Measurements from ENCODE around the gene LRRC23. TPM values are rescaled to one million over a fixed set of nuclear protein-coding genes. Genes with fewer than 3 reads are reported as not detected.

LRRC23 gene
- total and polyA plus RNA-seq, 9 of the 15 experiments (the other 6 are each of a cell fraction or from before 2014, with no cell fraction given) = 2.2 to 7.0 (median 3.0) TPM

DNA sequence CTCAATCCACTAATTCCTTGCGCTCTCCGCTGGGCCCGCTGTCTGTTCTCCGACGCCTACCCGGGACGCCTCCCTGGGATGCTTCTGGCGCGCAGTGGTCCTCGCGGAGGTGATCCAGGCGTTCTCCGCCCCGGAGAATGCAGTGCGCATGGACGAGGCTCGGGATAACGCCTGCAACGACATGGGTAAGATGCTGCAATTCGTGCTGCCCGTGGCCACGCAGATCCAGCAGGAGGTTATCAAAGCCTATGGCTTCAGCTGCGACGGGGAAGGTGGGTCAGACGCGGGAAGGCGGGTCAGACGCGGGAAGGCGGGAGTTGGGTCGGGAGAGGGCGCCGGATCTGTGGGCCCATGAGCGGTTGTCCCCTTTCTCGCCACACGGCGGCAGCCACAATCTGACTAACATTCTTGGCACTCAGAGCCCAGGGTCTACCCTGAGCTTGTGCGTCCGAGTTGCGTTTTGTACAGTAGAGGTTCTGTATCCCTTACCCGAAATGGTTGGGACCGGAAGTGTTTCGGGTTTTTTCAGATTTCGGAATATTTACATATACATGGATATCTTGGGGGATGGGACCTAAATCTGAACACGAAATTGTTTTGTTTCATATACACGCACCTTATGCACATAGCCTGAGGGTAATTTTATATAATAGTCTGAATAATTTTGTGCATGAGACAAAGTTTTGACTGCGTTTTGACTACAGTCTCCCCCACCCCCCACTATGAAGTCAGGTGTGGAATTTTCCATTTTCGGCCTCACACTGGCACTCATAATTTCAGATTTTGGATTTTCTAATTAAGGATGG, 40.0 kb downstream of the LRRC23 start (continued):
- TF ChIP-seq RCOR1 (IDR thresholded peaks at IDR 0.05; ENCODE audit: borderline replicate concordance in 1 of 2, low read depth in 2 of 2, low read length in 2 of 2) (peak in 1 of 2 experiments; percentile 20; a peak in 1 of 4 replicates), RBM14 (IDR thresholded peaks at IDR 0.05; ENCODE audit: borderline replicate concordance, insufficient read depth, low read depth, low read length) (peak; percentile 100), SPI1 (IDR thresholded peaks at IDR 0.05; ENCODE audit: borderline replicate concordance, low read depth, low read length) (no peak), NCOA1 (IDR thresholded peaks at IDR 0.05; ENCODE audit: low read depth) (no peak), ZNF124 (CRISPR knock-in tag; IDR thresholded peaks at IDR 0.05) (no peak), ZNF778 (CRISPR knock-in tag; IDR thresholded peaks at IDR 0.05) (no peak), ZNF644 (tag; IDR thresholded peaks at IDR 0.05; ENCODE audit: low read depth) (no peak), PRMT5 (CRISPR knock-in tag; IDR thresholded peaks at IDR 0.05) (no peak), ZNF354B (CRISPR knock-in tag; IDR thresholded peaks at IDR 0.05) (no peak), EP400 (IDR thresholded peaks at IDR 0.05) (0 out of 2 replicates have a peak, but pooled peaks have one; percentile 38), PTBP1 (IDR thresholded peaks at IDR 0.05; ENCODE audit: low read depth, low read length) (peak; percentile 96; the same call in 1 of the 2 replicates), SIRT6 (IDR thresholded peaks at IDR 0.05; ENCODE audit: low read depth, low read length) (no peak), ZNF445 (CRISPR knock-in tag; IDR thresholded peaks at IDR 0.05; ENCODE audit: low read depth) (no peak), L3MBTL2 (IDR thresholded peaks at IDR 0.05) (peak; percentile 75)
- TF ChIP-seq, protein P1, sequence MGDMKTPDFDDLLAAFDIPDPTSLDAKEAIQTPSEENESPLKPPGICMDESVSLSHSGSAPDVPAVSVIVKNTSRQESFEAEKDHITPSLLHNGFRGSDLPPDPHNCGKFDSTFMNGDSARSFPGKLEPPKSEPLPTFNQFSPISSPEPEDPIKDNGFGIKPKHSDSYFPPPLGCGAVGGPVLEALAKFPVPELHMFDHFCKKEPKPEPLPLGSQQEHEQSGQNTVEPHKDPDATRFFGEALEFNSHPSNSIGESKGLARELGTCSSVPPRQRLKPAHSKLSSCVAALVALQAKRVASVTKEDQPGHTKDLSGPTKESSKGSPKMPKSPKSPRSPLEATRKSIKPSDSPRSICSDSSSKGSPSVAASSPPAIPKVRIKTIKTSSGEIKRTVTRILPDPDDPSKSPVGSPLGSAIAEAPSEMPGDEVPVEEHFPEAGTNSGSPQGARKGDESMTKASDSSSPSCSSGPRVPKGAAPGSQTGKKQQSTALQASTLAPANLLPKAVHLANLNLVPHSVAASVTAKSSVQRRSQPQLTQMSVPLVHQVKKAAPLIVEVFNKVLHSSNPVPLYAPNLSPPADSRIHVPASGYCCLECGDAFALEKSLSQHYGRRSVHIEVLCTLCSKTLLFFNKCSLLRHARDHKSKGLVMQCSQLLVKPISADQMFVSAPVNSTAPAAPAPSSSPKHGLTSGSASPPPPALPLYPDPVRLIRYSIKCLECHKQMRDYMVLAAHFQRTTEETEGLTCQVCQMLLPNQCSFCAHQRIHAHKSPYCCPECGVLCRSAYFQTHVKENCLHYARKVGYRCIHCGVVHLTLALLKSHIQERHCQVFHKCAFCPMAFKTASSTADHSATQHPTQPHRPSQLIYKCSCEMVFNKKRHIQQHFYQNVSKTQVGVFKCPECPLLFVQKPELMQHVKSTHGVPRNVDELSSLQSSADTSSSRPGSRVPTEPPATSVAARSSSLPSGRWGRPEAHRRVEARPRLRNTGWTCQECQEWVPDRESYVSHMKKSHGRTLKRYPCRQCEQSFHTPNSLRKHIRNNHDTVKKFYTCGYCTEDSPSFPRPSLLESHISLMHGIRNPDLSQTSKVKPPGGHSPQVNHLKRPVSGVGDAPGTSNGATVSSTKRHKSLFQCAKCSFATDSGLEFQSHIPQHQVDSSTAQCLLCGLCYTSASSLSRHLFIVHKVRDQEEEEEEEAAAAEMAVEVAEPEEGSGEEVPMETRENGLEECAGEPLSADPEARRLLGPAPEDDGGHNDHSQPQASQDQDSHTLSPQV (IDR thresholded peaks at IDR 0.05) = no peak
- TF ChIP-seq, protein P2, sequence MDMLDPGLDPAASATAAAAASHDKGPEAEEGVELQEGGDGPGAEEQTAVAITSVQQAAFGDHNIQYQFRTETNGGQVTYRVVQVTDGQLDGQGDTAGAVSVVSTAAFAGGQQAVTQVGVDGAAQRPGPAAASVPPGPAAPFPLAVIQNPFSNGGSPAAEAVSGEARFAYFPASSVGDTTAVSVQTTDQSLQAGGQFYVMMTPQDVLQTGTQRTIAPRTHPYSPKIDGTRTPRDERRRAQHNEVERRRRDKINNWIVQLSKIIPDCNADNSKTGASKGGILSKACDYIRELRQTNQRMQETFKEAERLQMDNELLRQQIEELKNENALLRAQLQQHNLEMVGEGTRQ (CRISPR knock-in tag; IDR thresholded peaks at IDR 0.05) = no peak
- TF ChIP-seq, protein P3, sequence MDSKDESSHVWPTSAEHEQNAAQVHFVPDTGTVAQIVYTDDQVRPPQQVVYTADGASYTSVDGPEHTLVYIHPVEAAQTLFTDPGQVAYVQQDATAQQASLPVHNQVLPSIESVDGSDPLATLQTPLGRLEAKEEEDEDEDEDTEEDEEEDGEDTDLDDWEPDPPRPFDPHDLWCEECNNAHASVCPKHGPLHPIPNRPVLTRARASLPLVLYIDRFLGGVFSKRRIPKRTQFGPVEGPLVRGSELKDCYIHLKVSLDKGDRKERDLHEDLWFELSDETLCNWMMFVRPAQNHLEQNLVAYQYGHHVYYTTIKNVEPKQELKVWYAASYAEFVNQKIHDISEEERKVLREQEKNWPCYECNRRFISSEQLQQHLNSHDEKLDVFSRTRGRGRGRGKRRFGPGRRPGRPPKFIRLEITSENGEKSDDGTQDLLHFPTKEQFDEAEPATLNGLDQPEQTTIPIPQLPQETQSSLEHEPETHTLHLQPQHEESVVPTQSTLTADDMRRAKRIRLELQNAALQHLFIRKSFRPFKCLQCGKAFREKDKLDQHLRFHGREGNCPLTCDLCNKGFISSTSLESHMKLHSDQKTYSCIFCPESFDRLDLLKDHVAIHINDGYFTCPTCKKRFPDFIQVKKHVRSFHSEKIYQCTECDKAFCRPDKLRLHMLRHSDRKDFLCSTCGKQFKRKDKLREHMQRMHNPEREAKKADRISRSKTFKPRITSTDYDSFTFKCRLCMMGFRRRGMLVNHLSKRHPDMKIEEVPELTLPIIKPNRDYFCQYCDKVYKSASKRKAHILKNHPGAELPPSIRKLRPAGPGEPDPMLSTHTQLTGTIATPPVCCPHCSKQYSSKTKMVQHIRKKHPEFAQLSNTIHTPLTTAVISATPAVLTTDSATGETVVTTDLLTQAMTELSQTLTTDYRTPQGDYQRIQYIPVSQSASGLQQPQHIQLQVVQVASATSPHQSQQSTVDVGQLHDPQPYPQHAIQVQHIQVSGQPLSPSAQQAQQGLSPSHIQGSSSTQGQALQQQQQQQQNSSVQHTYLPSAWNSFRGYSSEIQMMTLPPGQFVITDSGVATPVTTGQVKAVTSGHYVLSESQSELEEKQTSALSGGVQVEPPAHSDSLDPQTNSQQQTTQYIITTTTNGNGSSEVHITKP (IDR thresholded peaks at IDR 0.05; ENCODE audit: partially characterized antibody) = peak; percentile 59
